GM12878 (cell line): ENCODE data around the gene TRIM37.

ENCODE experiments used
- CBFB ChIP-seq: IDR thresholded peaks from 2 replicates; pipeline ENCODE4 v1.6.1; 2016; ENCODE audit warnings: antibody characterized with exemption, low read depth
- HDAC2 ChIP-seq: fragments of 200-600 bp; sonication (generic); IDR thresholded peaks from 2 replicates; pipeline ENCODE4 v1.6.1; 2017
- LARP7 ChIP-seq: fragments of 450-650 bp; IDR thresholded peaks from 2 replicates; pipeline ENCODE4 v1.6.1; 2017; ENCODE audit warnings: mild to moderate bottlenecking
- MTA3 ChIP-seq: IDR thresholded peaks from 2 replicates; pipeline ENCODE4 v1.6.1; 2012; ENCODE audit warnings: low read length, inconsistent platforms, borderline replicate concordance
- MXI1 ChIP-seq: fragments of 150-350 bp; IDR thresholded peaks from 2 replicates; pipeline ENCODE4 v1.6.1; 2011; ENCODE audit warnings: low read depth, mild to moderate bottlenecking, inconsistent platforms, low read length, improper control_type of control experiment
- POLR2AphosphoS5 ChIP-seq: IDR thresholded peaks from 2 replicates; pipeline ENCODE4 v1.6.1; 2011; ENCODE audit warnings: mild to moderate bottlenecking, low read length, inconsistent platforms
- RFX5 ChIP-seq: IDR thresholded peaks from 2 replicates; pipeline ENCODE4 v1.6.1; 2011; ENCODE audit warnings: low read depth, low read length, improper control_type of control experiment
- RUNX3 ChIP-seq: IDR thresholded peaks from 2 replicates; pipeline ENCODE4 v1.6.1; 2012; ENCODE audit warnings: low read length, inconsistent platforms
- SP1 ChIP-seq: IDR thresholded peaks from one replicate; pipeline ENCODE4 v1.6.1; 2011; ENCODE audit warnings: low read depth, low read length
- TF ChIP-seq, protein P1 (sequence below), 3 experiments: IDR thresholded peaks in 2 of 3; conservative IDR thresholded peaks in 1 of 3; 2 replicates each; pipeline ENCODE4 v1.5.1; 2011; ENCODE audit warnings: low read depth in 3 of 3, low read length in 3 of 3, mild to moderate bottlenecking in 3 of 3, control low read depth in 2 of 3, moderate library complexity in 2 of 3, inconsistent platforms in 1 of 3, mixed read lengths in 1 of 3; ENCODE audit not compliant: control insufficient read depth in 2 of 3, insufficient read depth in 1 of 3; ENCODE audit errors: extremely low read depth in 1 of 3
- TF ChIP-seq, protein P2 (sequence below): IDR thresholded peaks from 2 replicates; pipeline ENCODE4 v1.6.1; 2012; ENCODE audit warnings: low read depth, low read length, improper control_type of control experiment

DNA sequence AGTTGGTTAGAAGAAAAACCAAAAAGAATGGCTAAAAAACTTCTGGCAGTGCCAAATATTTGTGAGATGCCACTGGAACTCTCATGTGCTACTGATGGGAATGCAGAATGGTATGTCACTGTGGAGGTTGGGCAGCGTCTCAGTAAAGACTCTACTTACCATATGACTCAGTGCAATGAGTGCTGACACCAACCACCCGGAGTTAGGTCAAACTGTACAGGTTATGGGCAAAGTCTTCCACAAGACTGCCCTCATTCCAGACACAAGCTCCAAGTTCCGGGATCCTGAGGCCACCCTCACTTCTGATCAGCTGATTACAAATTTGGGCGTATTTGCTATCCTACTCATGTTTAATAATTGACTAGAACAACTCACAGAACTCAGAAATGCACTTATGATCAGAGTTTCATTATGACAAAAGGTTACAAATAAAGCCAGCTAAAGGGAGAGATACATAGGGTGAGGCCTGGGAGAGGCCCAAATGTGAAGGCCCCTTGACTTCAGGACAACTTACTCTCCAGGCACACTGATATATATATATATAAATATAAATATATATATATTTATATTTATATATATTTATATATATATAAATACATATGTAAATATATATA lies 114.9 kb downstream of the TRIM37 start:
- TF ChIP-seq MXI1 (no peak), POLR2AphosphoS5 (no peak), LARP7 (no peak), CBFB (no peak), HDAC2 (no peak), RFX5 (no peak), RUNX3 (no peak), MTA3 (no peak), SP1 (no peak)
- TF ChIP-seq, protein P1, sequence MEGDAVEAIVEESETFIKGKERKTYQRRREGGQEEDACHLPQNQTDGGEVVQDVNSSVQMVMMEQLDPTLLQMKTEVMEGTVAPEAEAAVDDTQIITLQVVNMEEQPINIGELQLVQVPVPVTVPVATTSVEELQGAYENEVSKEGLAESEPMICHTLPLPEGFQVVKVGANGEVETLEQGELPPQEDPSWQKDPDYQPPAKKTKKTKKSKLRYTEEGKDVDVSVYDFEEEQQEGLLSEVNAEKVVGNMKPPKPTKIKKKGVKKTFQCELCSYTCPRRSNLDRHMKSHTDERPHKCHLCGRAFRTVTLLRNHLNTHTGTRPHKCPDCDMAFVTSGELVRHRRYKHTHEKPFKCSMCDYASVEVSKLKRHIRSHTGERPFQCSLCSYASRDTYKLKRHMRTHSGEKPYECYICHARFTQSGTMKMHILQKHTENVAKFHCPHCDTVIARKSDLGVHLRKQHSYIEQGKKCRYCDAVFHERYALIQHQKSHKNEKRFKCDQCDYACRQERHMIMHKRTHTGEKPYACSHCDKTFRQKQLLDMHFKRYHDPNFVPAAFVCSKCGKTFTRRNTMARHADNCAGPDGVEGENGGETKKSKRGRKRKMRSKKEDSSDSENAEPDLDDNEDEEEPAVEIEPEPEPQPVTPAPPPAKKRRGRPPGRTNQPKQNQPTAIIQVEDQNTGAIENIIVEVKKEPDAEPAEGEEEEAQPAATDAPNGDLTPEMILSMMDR (IDR thresholded peaks at IDR 0.05 in 2 of 3, conservative IDR thresholded peaks at IDR 0.05 in 1 of 3; ENCODE audit: control insufficient read depth in 2 of 3, extremely low read depth in 1 of 3, insufficient read depth in 1 of 3, low read depth in 3 of 3, low read length in 3 of 3): no peak
- TF ChIP-seq, protein P2, sequence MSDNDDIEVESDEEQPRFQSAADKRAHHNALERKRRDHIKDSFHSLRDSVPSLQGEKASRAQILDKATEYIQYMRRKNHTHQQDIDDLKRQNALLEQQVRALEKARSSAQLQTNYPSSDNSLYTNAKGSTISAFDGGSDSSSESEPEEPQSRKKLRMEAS: no peak
